ENCODE results near the gene SNAI1. TPM values are rescaled to one million over a fixed set of nuclear protein-coding genes. Genes with fewer than 3 reads are reported as not detected.
"Not testable (repeated sequence)": the region's sequence is repeated elsewhere in the genome, so short reads cannot be mapped to it uniquely, and the experiment has no call there.

SNAI1 gene
- total RNA-seq, 2 donors from 2014 or later: 13.0 to 19.1 TPM

- H3K4me1 ChIP-seq (ENCODE audit: control insufficient read depth in 1 of 2, low read depth in 2 of 2): peaks cover 0 to 2% of the 10 kb centered on the region in 2 donors
- DNase-seq (ENCODE audit: low spot score) (no peak), ATAC-seq (ENCODE audit: insufficient number of reproducible peaks, low FRiP score, low read depth) (no peak)
- H3K27ac ChIP-seq: no peak overlapping the region
- no peak for TF ChIP-seq CTCF (IDR thresholded peaks at IDR 0.05)
- peaks cover 45% of the 10 kb centered on the region for H3K36me3 ChIP-seq
- no peak overlapping the region for H3K4me3 ChIP-seq
- H3K27me3 ChIP-seq (replicated peaks; ENCODE audit: insufficient read depth): no peaks in the 10 kb centered on the region
- no peaks in the 10 kb centered on the region for H3K9me3 ChIP-seq
Observed at GRCh38 chr20:49945701-49946477, 36.9 kb upstream of the SNAI1 start.

DNA sequence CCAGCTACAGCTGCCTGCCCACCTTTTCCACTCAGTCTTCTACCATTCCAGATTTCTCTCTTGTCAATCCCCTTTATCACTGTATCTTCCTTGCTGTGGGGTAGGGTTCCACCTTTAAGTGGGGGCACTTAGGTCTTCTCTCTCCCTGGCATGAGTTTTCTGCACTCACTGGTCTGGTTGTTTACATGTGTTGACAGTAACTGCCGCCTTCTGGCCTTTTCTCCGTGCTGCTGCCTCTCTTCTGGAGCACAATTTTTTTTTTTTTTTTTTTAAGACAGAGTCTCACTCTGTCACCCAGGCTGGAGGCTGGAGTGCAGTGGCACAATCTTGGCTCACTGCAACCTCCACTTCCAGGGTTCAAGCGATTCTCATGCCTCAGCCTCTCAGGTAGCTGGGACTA is 34.6 kb upstream of the SNAI1 start:
- Histone ChIP-seq H3K4me1 (ENCODE audit: control insufficient read depth in 1 of 2, low read depth in 2 of 2) (no peaks in the 10 kb centered on the region), H3K9me3 (no peaks in the 10 kb centered on the region), H3K27me3 (replicated peaks; ENCODE audit: insufficient read depth) (no peaks in the 10 kb centered on the region), H3K4me3 (no peak overlapping the region), H3K27ac (no peak overlapping the region), H3K36me3 (peaks cover 54% of the 10 kb centered on the region)
- DNase-seq (ENCODE audit: low spot score) (no peak), ATAC-seq (ENCODE audit: insufficient number of reproducible peaks, low FRiP score, low read depth) (no peak)
- TF ChIP-seq CTCF (IDR thresholded peaks at IDR 0.05): no peak

- ATAC-seq (ENCODE audit: insufficient number of reproducible peaks, low FRiP score, low read depth) (no peak), DNase-seq (ENCODE audit: low spot score) (no peak)
- H3K4me1 ChIP-seq (ENCODE audit: control insufficient read depth in 1 of 2, low read depth in 2 of 2): no peaks in the 10 kb centered on the region
- H3K9me3 ChIP-seq: no peaks in the 10 kb centered on the region
- H3K36me3 ChIP-seq: peaks cover 62% of the 10 kb centered on the region
- TF ChIP-seq CTCF (IDR thresholded peaks at IDR 0.05): no peak
- no peak overlapping the region for H3K27ac ChIP-seq
- no peaks in the 10 kb centered on the region for H3K27me3 ChIP-seq (replicated peaks; ENCODE audit: insufficient read depth)
- no peak overlapping the region for H3K4me3 ChIP-seq
Observed at GRCh38 chr20:49948809-49949507, 33.8 kb upstream of the SNAI1 start.

DNA sequence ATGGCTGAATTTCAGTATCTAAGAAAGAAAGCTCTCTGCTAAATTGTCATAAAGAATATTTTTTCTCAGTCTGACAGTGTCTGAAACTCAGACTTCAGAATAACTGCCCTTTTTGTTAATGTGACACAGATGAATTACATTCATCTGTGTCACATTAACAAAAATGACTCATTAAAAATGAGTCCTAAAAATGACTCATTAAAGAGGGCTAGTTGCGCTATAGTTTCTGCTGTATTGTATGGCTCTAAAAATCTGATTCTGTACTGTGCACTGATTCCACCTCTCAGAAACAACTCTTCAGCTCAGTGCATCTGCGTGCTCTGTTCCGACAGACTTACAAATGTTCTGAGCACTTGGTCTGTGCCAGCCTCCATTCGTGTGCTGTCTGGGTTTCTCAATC is 31.6 kb upstream of the SNAI1 start:
- Histone ChIP-seq H3K27ac (no peak overlapping the region), H3K9me3 (no peaks in the 10 kb centered on the region), H3K27me3 (replicated peaks; ENCODE audit: insufficient read depth) (no peaks in the 10 kb centered on the region), H3K36me3 (peaks cover 67% of the 10 kb centered on the region), H3K4me3 (no peak overlapping the region), H3K4me1 (ENCODE audit: control insufficient read depth in 1 of 2, low read depth in 2 of 2) (no peaks in the 10 kb centered on the region)
- DNase-seq (ENCODE audit: low spot score) (no peak), ATAC-seq (ENCODE audit: insufficient number of reproducible peaks, low FRiP score, low read depth) (no peak)
- no peak for TF ChIP-seq CTCF (IDR thresholded peaks at IDR 0.05)

DNA sequence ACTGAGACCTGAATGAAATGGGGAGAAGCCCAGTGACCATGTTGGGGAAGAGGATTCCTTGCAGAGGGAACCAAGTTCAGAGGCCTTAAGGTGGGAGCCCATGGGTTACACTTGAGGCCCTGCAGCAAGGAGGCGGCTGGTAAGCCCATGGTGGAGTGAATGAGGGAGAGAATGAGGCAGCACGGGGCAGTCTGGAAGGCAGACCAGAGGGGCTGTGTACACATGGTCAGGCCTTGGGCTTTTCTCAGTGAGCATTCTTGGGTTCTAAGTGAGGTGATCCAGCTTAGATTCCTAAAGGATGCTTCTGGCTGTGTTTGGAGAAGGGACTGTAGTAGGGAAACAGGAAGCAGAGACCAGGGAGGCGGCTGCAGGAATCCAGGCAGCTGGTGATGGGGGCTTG is 27.6 kb upstream of the SNAI1 start:
- Histone ChIP-seq H3K4me1 (ENCODE audit: control insufficient read depth in 1 of 2, low read depth in 2 of 2) (no peaks in the 10 kb centered on the region), H3K36me3 (peaks cover 60% of the 10 kb centered on the region), H3K9me3 (no peaks in the 10 kb centered on the region), H3K4me3 (no peak overlapping the region), H3K27me3 (replicated peaks; ENCODE audit: insufficient read depth) (no peaks in the 10 kb centered on the region), H3K27ac (no peak overlapping the region)
- DNase-seq (ENCODE audit: low spot score) (no peak), ATAC-seq (ENCODE audit: insufficient number of reproducible peaks, low FRiP score, low read depth) (no peak)
- TF ChIP-seq CTCF (IDR thresholded peaks at IDR 0.05): no peak

GRCh38 chr20:49955830-49956396 is 26.9 kb upstream of the SNAI1 start:
- DNase-seq (ENCODE audit: low spot score); H3K9me3 ChIP-seq; H3K27me3 ChIP-seq (replicated peaks; ENCODE audit: insufficient read depth); ATAC-seq (ENCODE audit: insufficient number of reproducible peaks, low FRiP score, low read depth); H3K4me3 ChIP-seq; H3K27ac ChIP-seq; H3K4me1 ChIP-seq (ENCODE audit: control insufficient read depth in 1 of 2, low read depth in 2 of 2): not testable (repeated sequence)
- peaks cover 53% of the 10 kb centered on the region for H3K36me3 ChIP-seq

Data from thoracic aorta (tissue), 2 donors.